ENCODE results near the gene BEND7. TPM values are rescaled to one million over a fixed set of nuclear protein-coding genes. Genes with fewer than 3 reads are reported as not detected.

BEND7 gene
- total RNA-seq, 1 experiment from 2014 or later, result 12.8 TPM

DNA sequence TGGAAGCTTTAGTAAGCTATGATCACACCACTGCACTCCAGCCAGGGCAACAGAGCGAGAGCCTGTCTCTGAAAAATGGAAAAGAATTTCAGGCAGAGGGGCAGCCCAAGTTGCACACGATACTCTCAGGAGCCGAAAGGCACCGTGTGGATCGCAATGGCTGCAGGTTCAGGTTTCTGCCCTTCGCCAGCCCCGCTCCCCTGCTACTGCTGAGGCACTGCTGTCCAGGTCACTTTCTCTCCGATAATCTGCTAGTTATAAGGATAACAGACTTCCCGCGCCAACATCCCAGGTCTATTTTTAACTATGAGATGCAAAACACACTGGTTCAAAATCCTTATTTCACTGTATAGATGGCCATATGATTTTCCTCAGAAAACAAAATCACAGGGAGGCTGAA lies 11.1 kb downstream of the BEND7 start:
- no peak overlapping the region for H3K4me3 Mint-ChIP-seq
- H3K27me3 Mint-ChIP-seq (ENCODE audit: low read depth), result no peaks in the 10 kb centered on the region
- POLR2A ChIA-PET, result no interaction called here
- no peaks in the 10 kb centered on the region for H3K9me3 Mint-ChIP-seq
- H3K4me1 Mint-ChIP-seq, result peaks cover 13% of the 10 kb centered on the region
- ATAC-seq (no peak), DNase-seq (ENCODE audit: low spot score) (no peak)
- H3K27ac Mint-ChIP-seq, result no peak overlapping the region; the same call in 1 of the 2 replicates
- H3K36me3 Mint-ChIP-seq, result peaks cover 4% of the 10 kb centered on the region; the same call in 1 of the 2 replicates
- TF ChIP-seq, protein P1, sequence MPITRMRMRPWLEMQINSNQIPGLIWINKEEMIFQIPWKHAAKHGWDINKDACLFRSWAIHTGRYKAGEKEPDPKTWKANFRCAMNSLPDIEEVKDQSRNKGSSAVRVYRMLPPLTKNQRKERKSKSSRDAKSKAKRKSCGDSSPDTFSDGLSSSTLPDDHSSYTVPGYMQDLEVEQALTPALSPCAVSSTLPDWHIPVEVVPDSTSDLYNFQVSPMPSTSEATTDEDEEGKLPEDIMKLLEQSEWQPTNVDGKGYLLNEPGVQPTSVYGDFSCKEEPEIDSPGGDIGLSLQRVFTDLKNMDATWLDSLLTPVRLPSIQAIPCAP (CRISPR knock-in tag; IDR thresholded peaks at IDR 0.05), result no peak
- TF ChIP-seq TEAD1 (CRISPR knock-in tag; IDR thresholded peaks at IDR 0.05), result no peak
- no peak for TF ChIP-seq ELF4 (CRISPR knock-in tag; IDR thresholded peaks at IDR 0.05; ENCODE audit: low read depth)
- no peak for TF ChIP-seq NR1H2 (CRISPR knock-in tag; IDR thresholded peaks at IDR 0.05)
- no peak for TF ChIP-seq FOXP1 (CRISPR knock-in tag; IDR thresholded peaks at IDR 0.05; ENCODE audit: borderline replicate concordance)
- no peak for TF ChIP-seq PRRX2 (CRISPR knock-in tag; IDR thresholded peaks at IDR 0.05)
- no peak for TF ChIP-seq ZNF121 (CRISPR knock-in tag; IDR thresholded peaks at IDR 0.05)
- TF ChIP-seq ATF1 (CRISPR knock-in tag; IDR thresholded peaks at IDR 0.05), result no peak
- no peak for TF ChIP-seq FOXK1 (CRISPR knock-in tag; IDR thresholded peaks at IDR 0.05)
- no peak for TF ChIP-seq OVOL2 (CRISPR knock-in tag; IDR thresholded peaks at IDR 0.05; ENCODE audit: borderline replicate concordance)
- TF ChIP-seq CBFB (CRISPR knock-in tag; IDR thresholded peaks at IDR 0.05; ENCODE audit: low read depth), result no peak
- TF ChIP-seq GABPB1 (CRISPR knock-in tag; IDR thresholded peaks at IDR 0.05), result no peak
- no peak for TF ChIP-seq NFATC4 (CRISPR knock-in tag; IDR thresholded peaks at IDR 0.05)
- CTCF ChIA-PET, result interaction anchor here (0.6 to 3.1 kb wide), 12 partner anchors 10 to 455 kb away, joined by 3 to 24 read pairs (median 3); no protein-coding TSS in a partner anchor

DNA sequence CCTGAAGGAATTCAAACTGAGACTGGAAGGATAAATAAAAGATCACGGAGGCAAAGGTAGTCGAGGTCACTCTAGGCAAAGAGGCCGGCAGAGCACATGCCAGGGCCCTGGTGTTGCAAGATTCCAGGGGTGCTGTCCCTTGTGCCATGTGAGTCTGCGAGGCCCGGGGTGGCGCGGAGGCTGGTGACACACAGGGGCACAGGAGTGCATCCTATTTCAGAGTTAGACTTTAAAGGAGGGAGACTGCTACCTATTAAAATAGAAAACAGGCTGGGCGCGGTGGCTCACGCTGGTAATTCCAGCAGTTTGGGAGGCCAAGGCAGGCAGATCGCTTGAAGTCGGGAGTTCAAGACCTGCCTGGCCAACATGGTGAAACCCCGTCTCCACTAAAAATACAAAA lies 12.6 kb downstream of the BEND7 start:
- ATAC-seq (no peak), DNase-seq (ENCODE audit: low spot score) (no peak)
- H3K27ac Mint-ChIP-seq, result no peak overlapping the region
- no peak overlapping the region for H3K4me3 Mint-ChIP-seq
- ChIA-PET POLR2A (no interaction called here), CTCF (interaction anchor here (3.1 kb wide), 1 partner anchor 144 kb away, joined by 24 read pairs; no protein-coding TSS in a partner anchor)
- peaks cover 13% of the 10 kb centered on the region for H3K4me1 Mint-ChIP-seq
- peaks cover 4% of the 10 kb centered on the region; the same call in 1 of the 2 replicates for H3K36me3 Mint-ChIP-seq
- no peaks in the 10 kb centered on the region for H3K9me3 Mint-ChIP-seq
- H3K27me3 Mint-ChIP-seq (ENCODE audit: low read depth), result no peaks in the 10 kb centered on the region
- TF ChIP-seq NFATC4 (CRISPR knock-in tag; IDR thresholded peaks at IDR 0.05) (no peak), NR1H2 (CRISPR knock-in tag; IDR thresholded peaks at IDR 0.05) (no peak), TEAD1 (CRISPR knock-in tag; IDR thresholded peaks at IDR 0.05) (no peak)

DNA sequence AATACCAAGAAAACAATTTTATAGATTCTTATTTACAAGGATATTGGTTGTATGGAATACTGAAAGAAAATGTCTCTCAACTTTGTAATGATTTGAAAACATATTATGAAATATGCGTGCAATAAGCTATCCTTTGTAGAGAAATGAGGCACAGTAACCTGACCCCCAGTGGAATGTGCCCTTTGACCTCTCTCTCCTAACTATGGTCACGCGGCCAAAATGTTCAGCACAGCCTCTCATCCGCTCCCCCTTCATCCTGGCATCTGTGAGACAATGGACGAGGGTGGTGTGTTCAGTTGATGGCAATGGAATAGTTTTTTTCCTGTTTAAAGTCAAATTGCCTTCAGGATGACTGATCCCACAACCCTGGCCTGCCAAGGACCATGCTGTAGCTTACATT lies 13.3 kb downstream of the BEND7 start:
- Mint-ChIP-seq H3K36me3 (peaks cover 4% of the 10 kb centered on the region; the same call in 1 of the 2 replicates), H3K27ac (no peak overlapping the region), H3K9me3 (no peaks in the 10 kb centered on the region), H3K27me3 (ENCODE audit: low read depth) (no peaks in the 10 kb centered on the region), H3K4me3 (no peak overlapping the region), H3K4me1 (peaks cover 12% of the 10 kb centered on the region)
- POLR2A ChIA-PET, result no interaction called here
- DNase-seq (ENCODE audit: low spot score) (no peak), ATAC-seq (no peak)
- CTCF ChIA-PET, result no interaction called here
- TF ChIP-seq, protein P2, sequence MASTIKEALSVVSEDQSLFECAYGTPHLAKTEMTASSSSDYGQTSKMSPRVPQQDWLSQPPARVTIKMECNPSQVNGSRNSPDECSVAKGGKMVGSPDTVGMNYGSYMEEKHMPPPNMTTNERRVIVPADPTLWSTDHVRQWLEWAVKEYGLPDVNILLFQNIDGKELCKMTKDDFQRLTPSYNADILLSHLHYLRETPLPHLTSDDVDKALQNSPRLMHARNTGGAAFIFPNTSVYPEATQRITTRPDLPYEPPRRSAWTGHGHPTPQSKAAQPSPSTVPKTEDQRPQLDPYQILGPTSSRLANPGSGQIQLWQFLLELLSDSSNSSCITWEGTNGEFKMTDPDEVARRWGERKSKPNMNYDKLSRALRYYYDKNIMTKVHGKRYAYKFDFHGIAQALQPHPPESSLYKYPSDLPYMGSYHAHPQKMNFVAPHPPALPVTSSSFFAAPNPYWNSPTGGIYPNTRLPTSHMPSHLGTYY (CRISPR knock-in tag; IDR thresholded peaks at IDR 0.05), result no peak
- TF ChIP-seq, protein P3, sequence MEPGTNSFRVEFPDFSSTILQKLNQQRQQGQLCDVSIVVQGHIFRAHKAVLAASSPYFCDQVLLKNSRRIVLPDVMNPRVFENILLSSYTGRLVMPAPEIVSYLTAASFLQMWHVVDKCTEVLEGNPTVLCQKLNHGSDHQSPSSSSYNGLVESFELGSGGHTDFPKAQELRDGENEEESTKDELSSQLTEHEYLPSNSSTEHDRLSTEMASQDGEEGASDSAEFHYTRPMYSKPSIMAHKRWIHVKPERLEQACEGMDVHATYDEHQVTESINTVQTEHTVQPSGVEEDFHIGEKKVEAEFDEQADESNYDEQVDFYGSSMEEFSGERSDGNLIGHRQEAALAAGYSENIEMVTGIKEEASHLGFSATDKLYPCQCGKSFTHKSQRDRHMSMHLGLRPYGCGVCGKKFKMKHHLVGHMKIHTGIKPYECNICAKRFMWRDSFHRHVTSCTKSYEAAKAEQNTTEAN (CRISPR knock-in tag; IDR thresholded peaks at IDR 0.05), result no peak
- TF ChIP-seq, protein P4, sequence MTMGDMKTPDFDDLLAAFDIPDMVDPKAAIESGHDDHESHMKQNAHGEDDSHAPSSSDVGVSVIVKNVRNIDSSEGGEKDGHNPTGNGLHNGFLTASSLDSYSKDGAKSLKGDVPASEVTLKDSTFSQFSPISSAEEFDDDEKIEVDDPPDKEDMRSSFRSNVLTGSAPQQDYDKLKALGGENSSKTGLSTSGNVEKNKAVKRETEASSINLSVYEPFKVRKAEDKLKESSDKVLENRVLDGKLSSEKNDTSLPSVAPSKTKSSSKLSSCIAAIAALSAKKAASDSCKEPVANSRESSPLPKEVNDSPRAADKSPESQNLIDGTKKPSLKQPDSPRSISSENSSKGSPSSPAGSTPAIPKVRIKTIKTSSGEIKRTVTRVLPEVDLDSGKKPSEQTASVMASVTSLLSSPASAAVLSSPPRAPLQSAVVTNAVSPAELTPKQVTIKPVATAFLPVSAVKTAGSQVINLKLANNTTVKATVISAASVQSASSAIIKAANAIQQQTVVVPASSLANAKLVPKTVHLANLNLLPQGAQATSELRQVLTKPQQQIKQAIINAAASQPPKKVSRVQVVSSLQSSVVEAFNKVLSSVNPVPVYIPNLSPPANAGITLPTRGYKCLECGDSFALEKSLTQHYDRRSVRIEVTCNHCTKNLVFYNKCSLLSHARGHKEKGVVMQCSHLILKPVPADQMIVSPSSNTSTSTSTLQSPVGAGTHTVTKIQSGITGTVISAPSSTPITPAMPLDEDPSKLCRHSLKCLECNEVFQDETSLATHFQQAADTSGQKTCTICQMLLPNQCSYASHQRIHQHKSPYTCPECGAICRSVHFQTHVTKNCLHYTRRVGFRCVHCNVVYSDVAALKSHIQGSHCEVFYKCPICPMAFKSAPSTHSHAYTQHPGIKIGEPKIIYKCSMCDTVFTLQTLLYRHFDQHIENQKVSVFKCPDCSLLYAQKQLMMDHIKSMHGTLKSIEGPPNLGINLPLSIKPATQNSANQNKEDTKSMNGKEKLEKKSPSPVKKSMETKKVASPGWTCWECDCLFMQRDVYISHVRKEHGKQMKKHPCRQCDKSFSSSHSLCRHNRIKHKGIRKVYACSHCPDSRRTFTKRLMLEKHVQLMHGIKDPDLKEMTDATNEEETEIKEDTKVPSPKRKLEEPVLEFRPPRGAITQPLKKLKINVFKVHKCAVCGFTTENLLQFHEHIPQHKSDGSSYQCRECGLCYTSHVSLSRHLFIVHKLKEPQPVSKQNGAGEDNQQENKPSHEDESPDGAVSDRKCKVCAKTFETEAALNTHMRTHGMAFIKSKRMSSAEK (CRISPR knock-in tag; IDR thresholded peaks at IDR 0.05; ENCODE audit: borderline replicate concordance), result no peak
- no peak for TF ChIP-seq SMAD3 (CRISPR knock-in tag; IDR thresholded peaks at IDR 0.05; ENCODE audit: borderline replicate concordance)
- TF ChIP-seq JAZF1 (CRISPR knock-in tag; IDR thresholded peaks at IDR 0.05), result no peak
- TF ChIP-seq HMGA2 (CRISPR knock-in tag; IDR thresholded peaks at IDR 0.05), result no peak
- no peak for TF ChIP-seq MYBL2 (CRISPR knock-in tag; IDR thresholded peaks at IDR 0.05)
- TF ChIP-seq, protein P5, sequence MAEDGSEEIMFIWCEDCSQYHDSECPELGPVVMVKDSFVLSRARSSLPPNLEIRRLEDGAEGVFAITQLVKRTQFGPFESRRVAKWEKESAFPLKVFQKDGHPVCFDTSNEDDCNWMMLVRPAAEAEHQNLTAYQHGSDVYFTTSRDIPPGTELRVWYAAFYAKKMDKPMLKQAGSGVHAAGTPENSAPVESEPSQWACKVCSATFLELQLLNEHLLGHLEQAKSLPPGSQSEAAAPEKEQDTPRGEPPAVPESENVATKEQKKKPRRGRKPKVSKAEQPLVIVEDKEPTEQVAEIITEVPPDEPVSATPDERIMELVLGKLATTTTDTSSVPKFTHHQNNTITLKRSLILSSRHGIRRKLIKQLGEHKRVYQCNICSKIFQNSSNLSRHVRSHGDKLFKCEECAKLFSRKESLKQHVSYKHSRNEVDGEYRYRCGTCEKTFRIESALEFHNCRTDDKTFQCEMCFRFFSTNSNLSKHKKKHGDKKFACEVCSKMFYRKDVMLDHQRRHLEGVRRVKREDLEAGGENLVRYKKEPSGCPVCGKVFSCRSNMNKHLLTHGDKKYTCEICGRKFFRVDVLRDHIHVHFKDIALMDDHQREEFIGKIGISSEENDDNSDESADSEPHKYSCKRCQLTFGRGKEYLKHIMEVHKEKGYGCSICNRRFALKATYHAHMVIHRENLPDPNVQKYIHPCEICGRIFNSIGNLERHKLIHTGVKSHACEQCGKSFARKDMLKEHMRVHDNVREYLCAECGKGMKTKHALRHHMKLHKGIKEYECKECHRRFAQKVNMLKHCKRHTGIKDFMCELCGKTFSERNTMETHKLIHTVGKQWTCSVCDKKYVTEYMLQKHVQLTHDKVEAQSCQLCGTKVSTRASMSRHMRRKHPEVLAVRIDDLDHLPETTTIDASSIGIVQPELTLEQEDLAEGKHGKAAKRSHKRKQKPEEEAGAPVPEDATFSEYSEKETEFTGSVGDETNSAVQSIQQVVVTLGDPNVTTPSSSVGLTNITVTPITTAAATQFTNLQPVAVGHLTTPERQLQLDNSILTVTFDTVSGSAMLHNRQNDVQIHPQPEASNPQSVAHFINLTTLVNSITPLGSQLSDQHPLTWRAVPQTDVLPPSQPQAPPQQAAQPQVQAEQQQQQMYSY (CRISPR knock-in tag; IDR thresholded peaks at IDR 0.05), result no peak

Measured in WTC11 (cell line).